ENCODE measurements around the gene RBM20.

Gene RBM20

GRCh38 chr10:110770243-110770642 lies 126.1 kb downstream of the RBM20 start:
- no peak for DNase-seq

- no peak for DNase-seq
These were observed 127.3 kb downstream of the RBM20 start for GRCh38 chr10:110771486-110771885.

GRCh38 chr10:110771991-110772390 lies 127.9 kb downstream of the RBM20 start:
- DNase-seq: no peak

- DNase-seq: no peak
These were observed 128.4 kb downstream of the RBM20 start for GRCh38 chr10:110772454-110773025.

- DNase-seq: no peak
These were observed 129.5 kb downstream of the RBM20 start for GRCh38 chr10:110773693-110774068.

GRCh38 chr10:110774069-110775019 lies 130.2 kb downstream of the RBM20 start:
- no peak for DNase-seq

GRCh38 chr10:110775020-110775375 lies 130.9 kb downstream of the RBM20 start:
- no peak for DNase-seq

GRCh38 chr10:110775406-110775805 lies 131.3 kb downstream of the RBM20 start:
- DNase-seq: no peak

- DNase-seq: no peak
These were observed 132.9 kb downstream of the RBM20 start for GRCh38 chr10:110777017-110777416.

- no peak for DNase-seq
These were observed 133.5 kb downstream of the RBM20 start for GRCh38 chr10:110777661-110778060.

- no peak for DNase-seq
These were observed 134.1 kb downstream of the RBM20 start for GRCh38 chr10:110778211-110778610.

- DNase-seq: no peak
These were observed 135.4 kb downstream of the RBM20 start for GRCh38 chr10:110779489-110779888.

- no peak for DNase-seq
These were observed 136.6 kb downstream of the RBM20 start for GRCh38 chr10:110780704-110781103.

GRCh38 chr10:110781139-110781538 lies 137.0 kb downstream of the RBM20 start:
- DNase-seq: no peak

- no peak for DNase-seq
These were observed 138.5 kb downstream of the RBM20 start for GRCh38 chr10:110782616-110783015.

GRCh38 chr10:110783509-110784107 lies 139.5 kb downstream of the RBM20 start:
- no peak for DNase-seq

- DNase-seq: no peak
These were observed 140.1 kb downstream of the RBM20 start for GRCh38 chr10:110784198-110784597.

- DNase-seq: no peak
These were observed 142.0 kb downstream of the RBM20 start for GRCh38 chr10:110786172-110786571.

GRCh38 chr10:110788620-110789385 lies 144.7 kb downstream of the RBM20 start:
- DNase-seq: no peak

- DNase-seq: no peak
These were observed 145.7 kb downstream of the RBM20 start for GRCh38 chr10:110789604-110790433.

- no peak for DNase-seq
These were observed 146.9 kb downstream of the RBM20 start for GRCh38 chr10:110790913-110791506.

GRCh38 chr10:110791541-110792073 lies 147.5 kb downstream of the RBM20 start:
- no peak for DNase-seq

Data from NCI-H1048 (cell line).